Adrenal gland (tissue), 5 donors: ENCODE data around the gene CFAP73.

ENCODE experiments used
- CTCF ChIP-seq, 6 experiments: fragments of 450-650 bp in 4 of 6; fragments of 200-600 bp in 2 of 6; sonication (generic) in 1 of 6; IDR thresholded peaks; 1 replicate in 5 of 6; 2 replicates in 1 of 6; pipeline versions ENCODE4 v1.5.1 to v1.8.0; 2016 to 2021; ENCODE audit warnings: antibody characterized with exemption in 6 of 6, mild to moderate bottlenecking in 2 of 6, moderate library complexity in 1 of 6
- POLR2A ChIP-seq, 2 donors: fragments of 450-650 bp; IDR thresholded peaks; one replicate each; pipeline ENCODE4 v1.6.1; 2017; ENCODE audit warnings: antibody characterized with exemption in 2 of 2, mild to moderate bottlenecking in 2 of 2, moderate library complexity in 1 of 2
- donor health status: DM: no; HTN: no; CAD: no.

- TF ChIP-seq CTCF (IDR thresholded peaks at IDR 0.05): no peak
- TF ChIP-seq POLR2A (IDR thresholded peaks at IDR 0.05): no peak
These were observed 53.0 kb downstream of the CFAP73 start for GRCh38 chr12:113202300-113203075.
